ENCODE measurements around the gene ITGA3.

The ITGA3 gene

GRCh38 chr17:50087246-50087911 is 31.5 kb downstream of the ITGA3 start:
- no peaks in the 10 kb centered on the region for H3K4me1 ChIP-seq
- H3K4me2 ChIP-seq (ENCODE audit: low read length), result no peak overlapping the region
- H3K4me3 ChIP-seq (ENCODE audit: low read depth, low read length), result no peak overlapping the region
- H3K27ac ChIP-seq, result no peak overlapping the region
- no peaks in the 10 kb centered on the region for H3K27me3 ChIP-seq (ENCODE audit: control insufficient read depth, insufficient read depth, low read length)
- H3K9me3 ChIP-seq (ENCODE audit: control insufficient read depth, low read length), result no peaks in the 10 kb centered on the region
- H3K79me2 ChIP-seq, result no peaks in the 10 kb centered on the region
- H2AFZ ChIP-seq, result no peak overlapping the region
- no peaks in the 10 kb centered on the region for H3K36me3 ChIP-seq (ENCODE audit: control insufficient read depth, insufficient read depth, low read length)
- H3K9ac ChIP-seq, result no peak overlapping the region
- TF ChIP-seq, protein P1, sequence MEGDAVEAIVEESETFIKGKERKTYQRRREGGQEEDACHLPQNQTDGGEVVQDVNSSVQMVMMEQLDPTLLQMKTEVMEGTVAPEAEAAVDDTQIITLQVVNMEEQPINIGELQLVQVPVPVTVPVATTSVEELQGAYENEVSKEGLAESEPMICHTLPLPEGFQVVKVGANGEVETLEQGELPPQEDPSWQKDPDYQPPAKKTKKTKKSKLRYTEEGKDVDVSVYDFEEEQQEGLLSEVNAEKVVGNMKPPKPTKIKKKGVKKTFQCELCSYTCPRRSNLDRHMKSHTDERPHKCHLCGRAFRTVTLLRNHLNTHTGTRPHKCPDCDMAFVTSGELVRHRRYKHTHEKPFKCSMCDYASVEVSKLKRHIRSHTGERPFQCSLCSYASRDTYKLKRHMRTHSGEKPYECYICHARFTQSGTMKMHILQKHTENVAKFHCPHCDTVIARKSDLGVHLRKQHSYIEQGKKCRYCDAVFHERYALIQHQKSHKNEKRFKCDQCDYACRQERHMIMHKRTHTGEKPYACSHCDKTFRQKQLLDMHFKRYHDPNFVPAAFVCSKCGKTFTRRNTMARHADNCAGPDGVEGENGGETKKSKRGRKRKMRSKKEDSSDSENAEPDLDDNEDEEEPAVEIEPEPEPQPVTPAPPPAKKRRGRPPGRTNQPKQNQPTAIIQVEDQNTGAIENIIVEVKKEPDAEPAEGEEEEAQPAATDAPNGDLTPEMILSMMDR (IDR thresholded peaks at IDR 0.05), result peak; percentile 93

- no peaks in the 10 kb centered on the region for H3K27me3 ChIP-seq (ENCODE audit: control insufficient read depth, insufficient read depth, low read length)
- no peaks in the 10 kb centered on the region for H3K36me3 ChIP-seq (ENCODE audit: control insufficient read depth, insufficient read depth, low read length)
- H3K4me1 ChIP-seq, result no peaks in the 10 kb centered on the region
- H3K4me2 ChIP-seq (ENCODE audit: low read length), result no peak overlapping the region
- H3K79me2 ChIP-seq, result no peaks in the 10 kb centered on the region
- no peak overlapping the region for H3K4me3 ChIP-seq (ENCODE audit: low read depth, low read length)
- no peak overlapping the region for H3K27ac ChIP-seq
- no peak overlapping the region for H2AFZ ChIP-seq
- H3K9me3 ChIP-seq (ENCODE audit: control insufficient read depth, low read length), result no peaks in the 10 kb centered on the region
- TF ChIP-seq, protein P1 (IDR thresholded peaks at IDR 0.05), result no peak
- H3K9ac ChIP-seq, result no peak overlapping the region
Observed at GRCh38 chr17:50087912-50088405, 32.0 kb downstream of the ITGA3 start.

GRCh38 chr17:50088952-50089825 is 33.3 kb downstream of the ITGA3 start:
- TF ChIP-seq, protein P1 (IDR thresholded peaks at IDR 0.05), result no peak
- Histone ChIP-seq H3K4me3 (ENCODE audit: low read depth, low read length) (no peak overlapping the region), H3K79me2 (no peaks in the 10 kb centered on the region), H3K4me1 (peaks cover 5% of the 10 kb centered on the region), H3K36me3 (ENCODE audit: control insufficient read depth, insufficient read depth, low read length) (no peaks in the 10 kb centered on the region), H3K9me3 (ENCODE audit: control insufficient read depth, low read length) (no peaks in the 10 kb centered on the region), H3K27ac (no peak overlapping the region), H3K4me2 (ENCODE audit: low read length) (no peak overlapping the region), H3K27me3 (ENCODE audit: control insufficient read depth, insufficient read depth, low read length) (no peaks in the 10 kb centered on the region), H2AFZ (no peak overlapping the region), H3K9ac (no peak overlapping the region)

DNA sequence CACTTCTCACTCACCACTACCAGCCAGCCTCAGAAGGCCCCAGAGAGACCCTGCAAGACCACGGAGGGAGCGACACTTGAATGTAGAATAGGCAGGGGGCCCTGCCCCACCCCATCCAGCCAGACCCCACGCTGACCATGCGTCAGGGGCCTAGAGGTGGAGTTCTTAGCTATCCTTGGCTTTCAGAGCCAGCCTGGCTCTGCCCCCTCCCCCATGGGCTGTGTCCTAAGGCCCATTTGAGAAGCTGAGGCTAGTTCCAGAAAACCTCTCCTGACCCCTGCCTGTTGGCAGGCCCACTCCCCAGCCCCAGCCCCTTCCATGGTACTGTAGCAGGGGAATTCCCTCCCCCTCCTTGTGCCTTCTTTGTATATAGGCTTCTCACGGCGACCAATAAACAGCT is 34.2 kb downstream of the ITGA3 start:
- Histone ChIP-seq H3K79me2 (no peaks in the 10 kb centered on the region), H3K4me3 (ENCODE audit: low read depth, low read length) (no peak overlapping the region), H2AFZ (no peak overlapping the region), H3K27me3 (ENCODE audit: control insufficient read depth, insufficient read depth, low read length) (no peaks in the 10 kb centered on the region), H3K36me3 (ENCODE audit: control insufficient read depth, insufficient read depth, low read length) (no peaks in the 10 kb centered on the region), H3K9me3 (ENCODE audit: control insufficient read depth, low read length) (no peaks in the 10 kb centered on the region), H3K4me1 (peaks cover 8% of the 10 kb centered on the region), H3K9ac (no peak overlapping the region), H3K27ac (no peak overlapping the region), H3K4me2 (ENCODE audit: low read length) (no peak overlapping the region)
- TF ChIP-seq, protein P1 (IDR thresholded peaks at IDR 0.05), result no peak

Data from parathyroid adenoma (tissue), 2 donors.